Muscle layer of colon (tissue), 2 donors: ENCODE results near the gene CD200R1L.
"Not testable (repeated sequence)": the region's sequence is repeated elsewhere in the genome, so short reads cannot be mapped to it uniquely, and the experiment has no call there.

Experiments used
- H3K27ac ChIP-seq: one replicate; pipeline ENCODE4 v1.7.0; 2013; ENCODE audit warnings: low read depth, mild to moderate bottlenecking, low read length, moderate library complexity
- H3K27me3 ChIP-seq, 2 donors: one replicate each; pipeline ENCODE4 v1.7.0; 2013; ENCODE audit warnings: low read length in 2 of 2, mild to moderate bottlenecking in 2 of 2; ENCODE audit not compliant: insufficient read depth in 2 of 2, control insufficient read depth in 1 of 2
- H3K36me3 ChIP-seq: one replicate; pipeline ENCODE4 v1.7.0; 2013; ENCODE audit warnings: mild to moderate bottlenecking, low read length; ENCODE audit not compliant: insufficient read depth
- H3K4me1 ChIP-seq: one replicate; pipeline ENCODE4 v1.7.0; 2013; ENCODE audit warnings: mild to moderate bottlenecking, low read length; ENCODE audit not compliant: insufficient read depth
- H3K4me3 ChIP-seq, 2 donors: one replicate each; pipeline ENCODE4 v1.7.0; 2013; ENCODE audit warnings: low read length in 2 of 2, low read depth in 1 of 2, mild to moderate bottlenecking in 1 of 2, moderate library complexity in 1 of 2
- H3K9ac ChIP-seq: one replicate; pipeline ENCODE4 v1.7.0; 2013; ENCODE audit warnings: low read length
- H3K9me3 ChIP-seq: one replicate; pipeline ENCODE4 v1.7.0; 2013; ENCODE audit warnings: mild to moderate bottlenecking, low read length
- donor health status: abdominal sarcoma.
- donor health status: Adenocarcinoma of cecum.

Gene CD200R1L

GRCh38 chr3:112860898-112861297 lies 14.2 kb upstream of the CD200R1L start:
- Histone ChIP-seq H3K36me3 (no peaks in the 10 kb centered on the region), H3K27me3 (no peaks in the 10 kb centered on the region), H3K27ac (no peak overlapping the region), H3K4me1 (no peaks in the 10 kb centered on the region), H3K9ac (no peak overlapping the region), H3K4me3 (no peak overlapping the region), H3K9me3 (no peaks in the 10 kb centered on the region)

- no peaks in the 10 kb centered on the region for H3K27me3 ChIP-seq
- no peaks in the 10 kb centered on the region for H3K36me3 ChIP-seq
- no peaks in the 10 kb centered on the region for H3K9me3 ChIP-seq
- no peak overlapping the region for H3K9ac ChIP-seq
- no peaks in the 10 kb centered on the region for H3K4me1 ChIP-seq
- no peak overlapping the region for H3K4me3 ChIP-seq
- H3K27ac ChIP-seq, result no peak overlapping the region
Observed at GRCh38 chr3:112858410-112859069, 11.9 kb upstream of the CD200R1L start.

- Histone ChIP-seq H3K36me3 (no peaks in the 10 kb centered on the region), H3K4me1 (no peaks in the 10 kb centered on the region), H3K9ac (no peak overlapping the region), H3K4me3 (no peak overlapping the region), H3K27me3 (no peaks in the 10 kb centered on the region), H3K27ac (no peak overlapping the region), H3K9me3 (no peaks in the 10 kb centered on the region)
Observed at GRCh38 chr3:112857526-112857925, 10.9 kb upstream of the CD200R1L start.

- Histone ChIP-seq H3K9ac (no peak overlapping the region), H3K9me3 (no peaks in the 10 kb centered on the region), H3K4me3 (no peak overlapping the region), H3K36me3 (no peaks in the 10 kb centered on the region), H3K4me1 (no peaks in the 10 kb centered on the region), H3K27ac (no peak overlapping the region), H3K27me3 (no peaks in the 10 kb centered on the region)
Observed at GRCh38 chr3:112856537-112856936, 9.9 kb upstream of the CD200R1L start.

GRCh38 chr3:112855883-112856282 lies 9.2 kb upstream of the CD200R1L start:
- Histone ChIP-seq H3K4me1 (no peaks in the 10 kb centered on the region), H3K4me3 (no peak overlapping the region), H3K27me3 (no peaks in the 10 kb centered on the region), H3K9me3 (no peaks in the 10 kb centered on the region), H3K27ac (no peak overlapping the region), H3K36me3 (no peaks in the 10 kb centered on the region), H3K9ac (no peak overlapping the region)

GRCh38 chr3:112855074-112855473 lies 8.4 kb upstream of the CD200R1L start:
- H3K36me3 ChIP-seq, H3K4me1 ChIP-seq, H3K9me3 ChIP-seq, H3K27me3 ChIP-seq, H3K4me3 ChIP-seq, H3K27ac ChIP-seq, H3K9ac ChIP-seq: not testable (repeated sequence)

- Histone ChIP-seq H3K27me3 (no peaks in the 10 kb centered on the region), H3K36me3 (no peaks in the 10 kb centered on the region), H3K4me1 (no peaks in the 10 kb centered on the region), H3K27ac (no peak overlapping the region), H3K4me3 (no peak overlapping the region), H3K9ac (no peak overlapping the region), H3K9me3 (no peaks in the 10 kb centered on the region)
Observed at GRCh38 chr3:112848196-112848595, 1.5 kb upstream of the CD200R1L start.

GRCh38 chr3:112847692-112848091 lies 1.0 kb upstream of the CD200R1L start:
- Histone ChIP-seq H3K27ac (no peak overlapping the region), H3K9me3 (no peaks in the 10 kb centered on the region), H3K36me3 (no peaks in the 10 kb centered on the region), H3K27me3 (no peaks in the 10 kb centered on the region), H3K4me1 (no peaks in the 10 kb centered on the region), H3K4me3 (no peak overlapping the region), H3K9ac (no peak overlapping the region)

- no peak overlapping the region for H3K27ac ChIP-seq
- H3K9ac ChIP-seq, result no peak overlapping the region
- no peaks in the 10 kb centered on the region for H3K4me1 ChIP-seq
Observed at GRCh38 chr3:112845772-112846171, 892 bp downstream of the CD200R1L start.

GRCh38 chr3:112829046-112829445 lies 17.6 kb downstream of the CD200R1L start:
- no peak overlapping the region for H3K9ac ChIP-seq
- no peaks in the 10 kb centered on the region for H3K4me1 ChIP-seq
- no peak overlapping the region for H3K27ac ChIP-seq
- H3K36me3 ChIP-seq, result no peaks in the 10 kb centered on the region
- H3K27me3 ChIP-seq, result no peaks in the 10 kb centered on the region
- H3K9me3 ChIP-seq, result no peaks in the 10 kb centered on the region
- no peak overlapping the region for H3K4me3 ChIP-seq

More at GRCh38 chr3:112845772-112846171, 892 bp downstream of the CD200R1L start:
- no peak overlapping the region for H3K4me3 ChIP-seq
- H3K27me3 ChIP-seq, result no peaks in the 10 kb centered on the region
- no peaks in the 10 kb centered on the region for H3K36me3 ChIP-seq
- no peaks in the 10 kb centered on the region for H3K9me3 ChIP-seq

- H3K9ac ChIP-seq, result no peak overlapping the region
- no peaks in the 10 kb centered on the region for H3K27me3 ChIP-seq
- no peaks in the 10 kb centered on the region for H3K4me1 ChIP-seq
- no peak overlapping the region for H3K4me3 ChIP-seq
- H3K36me3 ChIP-seq, result no peaks in the 10 kb centered on the region
- H3K27ac ChIP-seq, result no peak overlapping the region
- no peaks in the 10 kb centered on the region for H3K9me3 ChIP-seq
Observed at GRCh38 chr3:112822064-112823055, 24.3 kb downstream of the CD200R1L start.
